Upper lobe of left lung (tissue), 6 donors: ENCODE data around the gene PLAC9. TPM values are rescaled to one million over a fixed set of nuclear protein-coding genes. Genes with fewer than 3 reads are reported as not detected.
A peak's percentile ranks its signal among the peaks of the same experiment; 100 is the strongest.

ENCODE experiments used
- ATAC-seq, 2 donors: fragments of 200-7000 bp; cut with Tn5 transposase; one replicate each; pipeline ENCODE4 v1.9.1; 2022; ENCODE audit warnings: mild to moderate bottlenecking in 2 of 2, moderate library complexity in 2 of 2; ENCODE audit not compliant: low FRiP score in 2 of 2
- DNase-seq, 2 donors: peaks; one replicate each; pipeline ENCODE4 v3.0.0-alpha.2; 2019 to 2020
- H3K27ac ChIP-seq, 4 donors: fragments of 200-600 bp; sonication (generic); one replicate each; pipeline ENCODE4 v1.5.1; 2016 to 2019
- H3K27me3 ChIP-seq, 4 donors: fragments of 200-600 bp; sonication (generic); one replicate each; pipeline ENCODE4 v1.5.1; 2017 to 2019
- H3K36me3 ChIP-seq, 4 donors: fragments of 200-600 bp; sonication (generic); one replicate each; pipeline ENCODE4 v1.5.1; 2016 to 2019
- H3K4me1 ChIP-seq, 4 donors: fragments of 200-600 bp; sonication (generic); one replicate each; pipeline ENCODE4 v1.5.1; 2018 to 2019
- H3K4me3 ChIP-seq, 4 donors: fragments of 200-600 bp; sonication (generic); one replicate each; pipeline ENCODE4 v1.5.1; 2017 to 2019; ENCODE audit warnings: mild to moderate bottlenecking in 2 of 4, moderate library complexity in 1 of 4
- H3K9me3 ChIP-seq, 4 donors: fragments of 200-600 bp; sonication (generic); one replicate each; pipeline ENCODE4 v1.5.1; 2018 to 2019
- EP300 ChIP-seq, 4 donors: sonication (generic); formaldehyde crosslinking; IDR thresholded peaks; one replicate each; pipeline ENCODE4 v1.5.1; 2017; ENCODE audit warnings: antibody characterized with exemption in 4 of 4, control low read depth in 2 of 4
- POLR2A ChIP-seq, 4 donors: fragments of 450-650 bp; IDR thresholded peaks; one replicate each; pipeline ENCODE4 v1.5.1; 2016 to 2017; ENCODE audit warnings: antibody characterized with exemption in 4 of 4, mild to moderate bottlenecking in 2 of 4
- POLR2AphosphoS5 ChIP-seq, 2 donors: sonication (generic); formaldehyde crosslinking; IDR thresholded peaks; one replicate each; pipeline ENCODE4 v1.5.1; 2017; ENCODE audit warnings: antibody characterized with exemption in 2 of 2
- WGBS, 2 donors: methylation state at CpG; one replicate each; pipeline ENCODE4 v1.1.5; 2017 to 2018; 5-methylcytosine and 5-hydroxymethylcytosine counted together
- total RNA-seq, 6 donors: library from RNA; depleted of rRNA in 4 of 6; stranded (reverse); fragments of >200 nt in 4 of 6; gene quantifications; one replicate each; pipeline versions ENCODE4 v1.1.0 to v1.2.1, GENCODE V29; 2016 to 2021
- TF ChIP-seq, protein P1 (sequence below), 6 experiments: fragments of 450-650 bp in 4 of 6; fragments of 200-600 bp in 2 of 6; sonication (generic) in 2 of 6; IDR thresholded peaks; one replicate each; pipeline ENCODE4 v1.5.1; 2016 to 2019; ENCODE audit warnings: antibody characterized with exemption in 6 of 6
- donor health status: DM: no; HTN: no; CAD: no; lungs with moderate emphysema.
- donor health status: DM: no; HTN: yes; CAD: no; lungs with severe emphysema.

Gene PLAC9
- total RNA-seq, 6 donors from 2014 or later = 7.9 to 82.9 (median 26.5) TPM; not detected in 2

DNA sequence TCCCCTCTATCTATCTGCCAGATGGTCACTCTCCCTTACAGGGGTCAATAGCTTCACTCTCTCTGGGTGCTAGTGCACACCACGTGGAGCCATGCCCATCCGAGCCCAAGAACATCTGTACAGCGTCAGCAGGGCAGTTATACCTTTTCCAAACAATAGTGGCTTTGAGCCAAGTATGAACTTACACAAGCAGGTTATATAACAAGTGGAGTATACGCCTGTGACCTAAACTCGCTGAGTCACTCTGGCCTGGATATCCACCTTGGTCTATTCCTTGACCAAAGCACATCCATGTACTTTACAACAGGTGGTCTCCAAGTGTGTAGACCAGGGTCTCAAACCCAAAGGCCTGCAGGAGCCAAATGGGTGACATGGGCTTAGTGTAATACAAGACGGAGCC is 20.3 kb downstream of the PLAC9 start:
- Histone ChIP-seq H3K4me3 (no peak overlapping the region), H3K27me3 (no peaks in the 10 kb centered on the region), H3K9me3 (no peaks in the 10 kb centered on the region), H3K4me1 (peaks cover under 1 to 1% (median 1%) of the 10 kb centered on the region in 4 donors), H3K36me3 (peaks cover 13 to 72% (median 59%) of the 10 kb centered on the region in 4 donors), H3K27ac (peak overlapping the region in 1 of 4 donors; percentile 23)
- 85 to 94% methylated on average over 5 to 6 of the region's 6 CpGs for WGBS, 2 donors
- no peak for DNase-seq
- no peak for ATAC-seq
- TF ChIP-seq POLR2A (IDR thresholded peaks at IDR 0.05) (no peak), POLR2AphosphoS5 (IDR thresholded peaks at IDR 0.05) (no peak), EP300 (IDR thresholded peaks at IDR 0.05) (no peak)
- TF ChIP-seq, protein P1, sequence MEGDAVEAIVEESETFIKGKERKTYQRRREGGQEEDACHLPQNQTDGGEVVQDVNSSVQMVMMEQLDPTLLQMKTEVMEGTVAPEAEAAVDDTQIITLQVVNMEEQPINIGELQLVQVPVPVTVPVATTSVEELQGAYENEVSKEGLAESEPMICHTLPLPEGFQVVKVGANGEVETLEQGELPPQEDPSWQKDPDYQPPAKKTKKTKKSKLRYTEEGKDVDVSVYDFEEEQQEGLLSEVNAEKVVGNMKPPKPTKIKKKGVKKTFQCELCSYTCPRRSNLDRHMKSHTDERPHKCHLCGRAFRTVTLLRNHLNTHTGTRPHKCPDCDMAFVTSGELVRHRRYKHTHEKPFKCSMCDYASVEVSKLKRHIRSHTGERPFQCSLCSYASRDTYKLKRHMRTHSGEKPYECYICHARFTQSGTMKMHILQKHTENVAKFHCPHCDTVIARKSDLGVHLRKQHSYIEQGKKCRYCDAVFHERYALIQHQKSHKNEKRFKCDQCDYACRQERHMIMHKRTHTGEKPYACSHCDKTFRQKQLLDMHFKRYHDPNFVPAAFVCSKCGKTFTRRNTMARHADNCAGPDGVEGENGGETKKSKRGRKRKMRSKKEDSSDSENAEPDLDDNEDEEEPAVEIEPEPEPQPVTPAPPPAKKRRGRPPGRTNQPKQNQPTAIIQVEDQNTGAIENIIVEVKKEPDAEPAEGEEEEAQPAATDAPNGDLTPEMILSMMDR (IDR thresholded peaks at IDR 0.05) = no peak

DNA sequence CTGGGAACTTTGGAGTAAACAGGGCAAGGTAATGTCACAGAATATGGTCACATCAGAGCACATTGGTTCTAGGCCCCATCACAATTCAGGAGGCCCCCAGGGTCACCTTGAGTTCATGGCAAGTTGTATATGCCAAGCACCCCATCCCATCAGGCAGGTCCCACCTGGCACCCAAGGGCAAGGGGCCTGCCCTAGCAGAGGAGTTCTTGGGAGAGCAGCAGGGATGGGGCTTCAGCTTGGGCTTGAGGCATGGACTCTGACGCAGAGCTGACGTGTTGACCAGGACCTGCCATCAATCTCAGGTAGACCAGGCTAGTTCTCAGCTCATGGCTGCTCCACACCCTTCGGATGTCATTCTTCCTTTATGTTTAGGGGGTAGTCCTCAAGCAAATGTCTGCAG is 20.9 kb downstream of the PLAC9 start:
- Histone ChIP-seq H3K9me3 (no peaks in the 10 kb centered on the region), H3K4me1 (peaks cover 7 to 8% (median 8%) of the 10 kb centered on the region in 4 donors), H3K27me3 (no peaks in the 10 kb centered on the region), H3K4me3 (no peak overlapping the region), H3K27ac (peak overlapping the region in 1 of 4 donors; percentile 23), H3K36me3 (peaks cover 15 to 78% (median 64%) of the 10 kb centered on the region in 4 donors)
- DNase-seq (no peak), ATAC-seq (no peak)
- TF ChIP-seq POLR2AphosphoS5 (IDR thresholded peaks at IDR 0.05) = no peak
- 67 to 100% methylated on average over 3 of the region's 3 CpGs for WGBS, 2 donors

DNA sequence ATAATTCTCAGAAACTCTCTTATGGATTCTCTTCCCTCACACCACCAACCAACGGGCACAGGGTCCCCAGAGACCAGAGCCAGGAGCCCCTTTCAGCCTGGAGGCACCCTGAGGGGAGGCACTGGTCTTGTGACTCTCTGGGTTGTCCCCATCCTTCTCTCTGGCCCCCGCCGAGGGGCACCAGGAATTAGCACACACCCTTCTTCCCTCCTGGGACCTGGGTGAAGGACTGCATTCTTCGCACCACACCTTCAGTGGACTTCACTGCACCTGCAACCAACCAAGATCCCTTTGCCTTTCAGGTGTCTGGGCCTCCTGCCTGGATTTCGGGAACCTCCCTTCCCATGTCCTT is 22.1 kb downstream of the PLAC9 start:
- Histone ChIP-seq H3K4me1 (peaks cover 13 to 18% (median 15%) of the 10 kb centered on the region in 4 donors), H3K27ac (peak overlapping the region in 3 of 4 donors; percentile 18 to 50 (median 36)), H3K9me3 (no peaks in the 10 kb centered on the region), H3K27me3 (no peaks in the 10 kb centered on the region), H3K36me3 (peaks cover 15 to 84% (median 66%) of the 10 kb centered on the region in 4 donors), H3K4me3 (no peak overlapping the region)
- ATAC-seq = no peak
- 85 to 93% methylated on average over 5 of the region's 5 CpGs for WGBS, 2 donors
- TF ChIP-seq POLR2AphosphoS5 (IDR thresholded peaks at IDR 0.05) = no peak
- TF ChIP-seq EP300 (IDR thresholded peaks at IDR 0.05) = no peak
- TF ChIP-seq, protein P1 (IDR thresholded peaks at IDR 0.05) = no peak
- no peak for DNase-seq

DNA sequence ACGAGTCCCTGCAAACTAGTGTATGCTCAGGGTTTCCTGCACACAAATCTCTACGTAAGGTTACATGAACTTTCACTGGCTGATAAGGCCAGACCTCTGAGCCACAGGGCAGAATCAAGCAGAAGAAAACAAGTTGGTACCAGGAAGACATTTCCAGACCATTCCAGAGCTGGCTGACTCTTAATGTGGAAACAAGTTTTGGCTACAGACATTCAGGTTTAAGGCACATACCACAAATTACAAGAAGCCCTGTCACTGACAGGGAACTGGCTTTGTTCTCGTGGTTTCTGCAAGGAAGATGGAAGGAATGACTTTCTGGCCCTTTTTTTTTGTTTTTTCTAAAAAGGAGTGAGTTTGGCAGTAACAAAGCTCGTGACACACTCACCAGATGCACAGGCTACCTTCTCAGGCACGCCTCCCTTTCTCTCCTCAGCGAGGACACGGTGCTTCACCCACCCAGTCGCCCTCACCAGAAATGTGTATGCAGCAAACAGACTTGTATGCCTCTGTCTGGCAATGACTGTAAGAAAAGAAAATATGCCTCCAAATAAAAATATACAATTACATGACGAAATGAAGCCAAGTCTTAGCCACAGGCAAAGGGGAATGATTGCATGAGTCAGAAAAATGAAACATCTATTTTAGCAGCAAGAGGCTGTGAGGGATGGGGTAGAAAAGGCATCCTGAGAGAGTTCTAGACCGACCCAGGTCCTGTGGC is 22.6 kb downstream of the PLAC9 start:
- Histone ChIP-seq H3K9me3 (no peaks in the 10 kb centered on the region), H3K27me3 (no peaks in the 10 kb centered on the region), H3K4me1 (peaks cover 13 to 19% (median 15%) of the 10 kb centered on the region in 4 donors), H3K27ac (peak overlapping the region in 3 of 4 donors; percentile 36 to 50 (median 48)), H3K4me3 (no peak overlapping the region), H3K36me3 (peaks cover 15 to 86% (median 68%) of the 10 kb centered on the region in 4 donors)
- TF ChIP-seq POLR2AphosphoS5 (IDR thresholded peaks at IDR 0.05) (no peak), POLR2A (IDR thresholded peaks at IDR 0.05) (no peak), EP300 (IDR thresholded peaks at IDR 0.05) (no peak)
- TF ChIP-seq, protein P1 (IDR thresholded peaks at IDR 0.05) = no peak
- WGBS, 2 donors = 83 to 88% methylated on average over 10 of the region's 10 CpGs
- peak in 1 of 2 donors; percentile 39 for ATAC-seq
- DNase-seq = no peak

DNA sequence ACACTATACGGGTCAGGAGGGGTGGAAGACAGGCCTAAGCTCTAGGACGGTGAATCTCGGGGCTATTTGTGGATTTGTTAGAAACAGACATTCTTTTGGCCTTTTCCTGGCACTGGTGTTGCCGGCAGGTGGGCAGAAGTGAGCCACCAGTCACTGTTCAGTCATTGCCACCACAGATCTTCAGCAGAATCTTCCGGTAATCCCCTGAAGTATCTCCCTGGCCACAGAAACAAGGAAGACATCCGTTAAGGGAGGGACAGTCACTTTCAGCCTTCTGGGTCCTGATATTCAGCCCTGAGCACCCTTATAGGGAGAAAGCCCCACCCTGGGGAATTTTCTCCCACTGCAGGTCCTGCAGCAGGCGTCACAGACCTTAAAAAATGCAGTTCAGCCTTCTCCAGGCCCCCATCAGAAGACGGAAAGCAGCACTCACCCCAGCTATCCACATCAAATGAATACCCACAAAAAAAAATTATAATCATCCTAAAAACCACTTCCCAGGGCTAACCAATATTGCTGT is 23.2 kb downstream of the PLAC9 start:
- H3K4me3 ChIP-seq = no peak overlapping the region
- no peaks in the 10 kb centered on the region for H3K9me3 ChIP-seq
- peak overlapping the region in 2 of 4 donors; percentile 36 to 48 for H3K27ac ChIP-seq
- TF ChIP-seq POLR2A (IDR thresholded peaks at IDR 0.05) = no peak
- peaks cover 13 to 19% (median 15%) of the 10 kb centered on the region in 4 donors for H3K4me1 ChIP-seq
- no peak for ATAC-seq
- no peak for DNase-seq
- 85 to 94% methylated on average over 8 of the region's 8 CpGs for WGBS, 2 donors
- no peaks in the 10 kb centered on the region for H3K27me3 ChIP-seq
- peaks cover 15 to 88% (median 68%) of the 10 kb centered on the region in 4 donors for H3K36me3 ChIP-seq
